HEK293 (cell line): ENCODE results near the gene DERL2.
A peak's percentile ranks its signal among the peaks of the same experiment; 100 is the strongest.

Source experiments
- CTCF ChIA-PET: fragments of 350-600 bp; formaldehyde crosslinking; extraction: SDS; loops from one replicate; lab custom pipeline; 2021; ENCODE audit warnings: antibody characterized with exemption; lab: Yijun Ruan, JAX
- POLR2A ChIA-PET: fragments of 300-600 bp; formaldehyde crosslinking; extraction: SDS; loops from one replicate; lab custom pipeline; 2020; ENCODE audit warnings: antibody characterized with exemption, inconsistent platforms; lab: Yijun Ruan, JAX
- H3K27ac ChIP-seq: fragments of 200-500 bp; sonication (Bioruptor generic); 2 replicates; pipeline ENCODE4 v1.5.1; 2014; ENCODE audit warnings: low read depth, low read length, control low read depth, inconsistent platforms; ENCODE audit errors: extremely low read depth
- H3K36me3 ChIP-seq, 2 experiments: fragments of 200-500 bp in 1 of 2; sonication (Bioruptor generic) in 1 of 2; 1 replicate in 1 of 2; 2 replicates in 1 of 2; pipeline ENCODE4 v1.5.1; 2014 to 2017; ENCODE audit warnings: inconsistent platforms in 2 of 2, low read length in 2 of 2; ENCODE audit not compliant: control insufficient read depth in 2 of 2, insufficient read depth in 1 of 2
- H3K4me1 ChIP-seq: fragments of 200-500 bp; sonication (Bioruptor generic); 2 replicates; pipeline ENCODE4 v1.5.1; 2014; ENCODE audit warnings: mild to moderate bottlenecking, low read length, inconsistent platforms; ENCODE audit not compliant: control insufficient read depth, insufficient read depth
- H3K4me3 ChIP-seq: 2 replicates; pipeline ENCODE4 v1.5.1; 2011; ENCODE audit warnings: low read depth, mild to moderate bottlenecking, control low read depth, low read length, moderate library complexity
- H3K9me3 ChIP-seq: fragments of 200-500 bp; sonication (Bioruptor generic); 2 replicates; pipeline ENCODE4 v1.5.1; 2014; ENCODE audit warnings: low read depth, low read length, inconsistent platforms; ENCODE audit not compliant: control insufficient read depth, insufficient read depth
- BCL6B ChIP-seq: fragments of 450-650 bp; formaldehyde crosslinking; IDR thresholded peaks from 2 replicates; pipeline ENCODE4 v1.5.1; 2017; ENCODE audit warnings: missing biosample characterization, missing genetic modification characterization
- HOXD13 ChIP-seq: sonication (generic); formaldehyde crosslinking; IDR thresholded peaks from 2 replicates; pipeline ENCODE4 v1.8.0; 2022; ENCODE audit warnings: missing genetic modification reagents, borderline replicate concordance
- PATZ1 ChIP-seq: fragments of 450-650 bp; formaldehyde crosslinking; IDR thresholded peaks from 2 replicates; pipeline ENCODE4 v1.5.1; 2016; ENCODE audit warnings: missing biosample characterization, missing genetic modification characterization
- PRDM6 ChIP-seq: fragments of 450-650 bp; formaldehyde crosslinking; IDR thresholded peaks from 2 replicates; pipeline ENCODE4 v1.5.1; 2017; ENCODE audit warnings: missing biosample characterization, missing genetic modification characterization
- SALL2 ChIP-seq: fragments of 450-650 bp; formaldehyde crosslinking; IDR thresholded peaks from 2 replicates; pipeline ENCODE4 v1.5.0; 2017; ENCODE audit warnings: missing biosample characterization, mild to moderate bottlenecking, missing genetic modification characterization, borderline replicate concordance
- ZBTB11 ChIP-seq: fragments of 450-650 bp; formaldehyde crosslinking; conservative IDR thresholded peaks from 2 replicates; pipeline ENCODE4 v1.5.1; 2016; ENCODE audit warnings: low read depth, missing biosample characterization, missing genetic modification characterization
- ZNF112 ChIP-seq: fragments of 450-650 bp; formaldehyde crosslinking; IDR thresholded peaks from 2 replicates; pipeline ENCODE4 v1.5.0; 2017; ENCODE audit warnings: missing biosample characterization, missing genetic modification characterization
- ZNF175 ChIP-seq: fragments of 450-650 bp; formaldehyde crosslinking; IDR thresholded peaks from 2 replicates; pipeline ENCODE4 v1.5.1; 2016; ENCODE audit warnings: missing biosample characterization, missing genetic modification characterization
- ZNF202 ChIP-seq: fragments of 450-650 bp; formaldehyde crosslinking; IDR thresholded peaks from 2 replicates; pipeline ENCODE4 v1.5.1; 2016; ENCODE audit warnings: missing biosample characterization, missing genetic modification characterization, borderline replicate concordance
- ZNF23 ChIP-seq: fragments of 450-650 bp; formaldehyde crosslinking; IDR thresholded peaks from 2 replicates; pipeline ENCODE4 v1.5.1; 2016; ENCODE audit warnings: missing biosample characterization, missing genetic modification characterization, borderline replicate concordance
- ZNF24 ChIP-seq: fragments of 450-650 bp; formaldehyde crosslinking; IDR thresholded peaks from 2 replicates; pipeline ENCODE4 v1.5.1; 2016; ENCODE audit warnings: missing biosample characterization, missing genetic modification characterization
- ZNF292 ChIP-seq: fragments of 450-650 bp; formaldehyde crosslinking; IDR thresholded peaks from 2 replicates; pipeline ENCODE4 v1.5.1; 2016; ENCODE audit warnings: low read depth, missing biosample characterization, missing genetic modification characterization, borderline replicate concordance
- ZNF311 ChIP-seq: fragments of 450-650 bp; formaldehyde crosslinking; IDR thresholded peaks from 2 replicates; pipeline ENCODE4 v1.5.1; 2017; ENCODE audit warnings: missing biosample characterization, missing genetic modification characterization, borderline replicate concordance
- ZNF404 ChIP-seq: fragments of 450-650 bp; formaldehyde crosslinking; IDR thresholded peaks from 2 replicates; pipeline ENCODE4 v1.5.1; 2017; ENCODE audit warnings: missing biosample characterization, missing genetic modification characterization
- ZNF423 ChIP-seq: fragments of 450-650 bp; formaldehyde crosslinking; IDR thresholded peaks from 2 replicates; pipeline ENCODE4 v1.5.1; 2016; ENCODE audit warnings: missing biosample characterization, missing genetic modification characterization
- ZNF510 ChIP-seq: fragments of 450-650 bp; formaldehyde crosslinking; IDR thresholded peaks from 2 replicates; pipeline ENCODE4 v1.5.1; 2018; ENCODE audit warnings: mild to moderate bottlenecking, missing genetic modification characterization, missing biosample characterization; ENCODE audit not compliant: insufficient replicate concordance
- ZNF530 ChIP-seq: fragments of 450-650 bp; formaldehyde crosslinking; IDR thresholded peaks from 2 replicates; pipeline ENCODE4 v1.5.1; 2016; ENCODE audit warnings: low read depth, missing biosample characterization, missing genetic modification characterization
- ZNF629 ChIP-seq: fragments of 450-650 bp; formaldehyde crosslinking; IDR thresholded peaks from 2 replicates; pipeline ENCODE4 v1.5.1; 2017; ENCODE audit warnings: missing biosample characterization, missing genetic modification characterization
- ZNF677 ChIP-seq: fragments of 450-650 bp; IDR thresholded peaks from 2 replicates; pipeline ENCODE4 v1.5.0; 2018; ENCODE audit warnings: missing biosample characterization, mild to moderate bottlenecking, missing genetic modification characterization, moderate library complexity
- ZNF692 ChIP-seq: fragments of 450-650 bp; formaldehyde crosslinking; IDR thresholded peaks from 2 replicates; pipeline ENCODE4 v1.5.1; 2016; ENCODE audit warnings: missing biosample characterization, missing genetic modification characterization
- ZNF707 ChIP-seq: fragments of 450-650 bp; formaldehyde crosslinking; IDR thresholded peaks from 2 replicates; pipeline ENCODE4 v1.5.1; 2016; ENCODE audit warnings: missing biosample characterization, missing genetic modification characterization
- ZNF747 ChIP-seq: fragments of 450-650 bp; formaldehyde crosslinking; IDR thresholded peaks from 2 replicates; pipeline ENCODE4 v1.5.1; 2016; ENCODE audit warnings: missing biosample characterization, missing genetic modification characterization
- ZSCAN16 ChIP-seq: fragments of 450-650 bp; formaldehyde crosslinking; IDR thresholded peaks from 2 replicates; pipeline ENCODE4 v1.5.1; 2016; ENCODE audit warnings: missing biosample characterization, missing genetic modification characterization
- ZXDB ChIP-seq: fragments of 450-650 bp; formaldehyde crosslinking; IDR thresholded peaks from 2 replicates; pipeline ENCODE4 v1.5.1; 2016; ENCODE audit warnings: missing biosample characterization, missing genetic modification characterization

The DERL2 gene

GRCh38 chr17:5499476-5500231 lies 13.7 kb upstream of the DERL2 start (continued):
- TF ChIP-seq ZNF175 (tag by site-specific recombination) (no peak), ZNF707 (no peak), ZNF629 (no peak), ZNF292 (tag by site-specific recombination) (no peak), BCL6B (tag by site-specific recombination) (no peak), ZNF510 (no peak), ZNF404 (no peak), ZNF747 (tag by site-specific recombination) (no peak), ZNF423 (tag by site-specific recombination) (no peak), ZSCAN16 (no peak), PATZ1 (no peak), ZNF23 (no peak)

- no peak for TF ChIP-seq ZNF202
- TF ChIP-seq ZNF24 (tag by site-specific recombination): peak; percentile 77
- Histone ChIP-seq H3K36me3 (peaks cover 30 to 32% of the 10 kb centered on the region in 2 experiments), H3K9me3 (no peaks in the 10 kb centered on the region), H3K4me3 (no peak overlapping the region), H3K4me1 (no peaks in the 10 kb centered on the region), H3K27ac (no peak overlapping the region)
- POLR2A ChIA-PET: interaction anchor here (0.7 kb wide), 1 partner anchor 28 kb away, joined by 3 read pairs; no protein-coding TSS in a partner anchor
- CTCF ChIA-PET: no interaction called here
Measured at GRCh38 chr17:5492970-5493369, 7.0 kb upstream of the DERL2 start.

GRCh38 chr17:5488752-5489151 lies 2.8 kb upstream of the DERL2 start:
- POLR2A ChIA-PET: interaction anchor here (4.8 kb wide), 1 partner anchor 10 kb away, joined by 73 read pairs; a partner anchor contains a TSS
- CTCF ChIA-PET: interaction anchor here (0.9 kb wide), 1 partner anchor 217 kb away, joined by 3 read pairs; no protein-coding TSS in a partner anchor
- H3K4me1 ChIP-seq: no peaks in the 10 kb centered on the region
- no peaks in the 10 kb centered on the region for H3K9me3 ChIP-seq
- H3K4me3 ChIP-seq: no peak overlapping the region
- peaks cover 48 to 50% of the 10 kb centered on the region in 2 experiments for H3K36me3 ChIP-seq
- H3K27ac ChIP-seq: no peak overlapping the region
- TF ChIP-seq ZXDB: no peak
- TF ChIP-seq HOXD13 (CRISPR knock-in tag): no peak
- TF ChIP-seq SALL2 (tag by site-specific recombination): no peak
- TF ChIP-seq ZNF510: no peak
- TF ChIP-seq ZNF311 (tag by site-specific recombination): no peak
- no peak for TF ChIP-seq PRDM6 (tag by site-specific recombination)
- no peak for TF ChIP-seq ZNF112 (tag by site-specific recombination)
- TF ChIP-seq ZNF530: no peak
- TF ChIP-seq ZNF747 (tag by site-specific recombination): no peak
- TF ChIP-seq ZSCAN16: no peak
- no peak for TF ChIP-seq ZNF692 (tag by site-specific recombination)
- no peak for TF ChIP-seq ZNF677 (tag by site-specific recombination)
- no peak for TF ChIP-seq ZBTB11 (tag by site-specific recombination)
